Activated T-cell treated with anti-CD3 and anti-CD28 coated beads, Interleukin-2, amount 50 U/mL, for 4 hours (primary cell): ENCODE data around the gene CSNK1G1. TPM values are rescaled to one million over a fixed set of nuclear protein-coding genes. Genes with fewer than 3 reads are reported as not detected.
A peak's percentile ranks its signal among the peaks of the same experiment; 100 is the strongest.
"Not testable (repeated sequence)": the region's sequence is repeated elsewhere in the genome, so short reads cannot be mapped to it uniquely, and the experiment has no call there.

Experiments used
- ATAC-seq, 2 donors: fragments of 200-7000 bp; cut with Tn5 transposase; one replicate each; pipeline ENCODE4 v1.10.0; 2021
- DNase-seq: peaks from one replicate; pipeline ENCODE4 v3.0.0-alpha.2; 2020
- H3K27me3 Mint-ChIP-seq: one replicate; pipeline ENCODE4 v1.8.0; 2021; ENCODE audit warnings: low read depth, mixed read lengths
- H3K36me3 Mint-ChIP-seq: one replicate; pipeline ENCODE4 v1.8.0; 2022; ENCODE audit warnings: mixed read lengths; ENCODE audit not compliant: insufficient read depth
- H3K4me1 Mint-ChIP-seq: one replicate; pipeline ENCODE4 v1.8.0; 2021; ENCODE audit warnings: low read depth, mixed read lengths
- H3K4me3 Mint-ChIP-seq: one replicate; pipeline ENCODE4 v1.8.0; 2021; ENCODE audit warnings: mild to moderate bottlenecking, moderate library complexity, mixed read lengths
- H3K9me3 Mint-ChIP-seq: one replicate; pipeline ENCODE4 v1.8.0; 2021; ENCODE audit warnings: mixed read lengths
- total RNA-seq, 3 donors: library from RNA; stranded (reverse); gene quantifications; one replicate each; pipeline ENCODE4 v1.2.1, GENCODE V29; 2021

The CSNK1G1 gene
- total RNA-seq, 3 donors from 2014 or later = 24.4 to 27.4 (median 25.1) TPM

GRCh38 chr15:64225804-64226203 lies 130.2 kb downstream of the CSNK1G1 start:
- Mint-ChIP-seq H3K36me3 (peaks cover 17% of the 10 kb centered on the region), H3K27me3 (no peaks in the 10 kb centered on the region), H3K4me3 (no peak overlapping the region), H3K4me1 (peaks cover 20% of the 10 kb centered on the region), H3K9me3 (no peaks in the 10 kb centered on the region)
- no peak for ATAC-seq
- no peak for DNase-seq

DNA sequence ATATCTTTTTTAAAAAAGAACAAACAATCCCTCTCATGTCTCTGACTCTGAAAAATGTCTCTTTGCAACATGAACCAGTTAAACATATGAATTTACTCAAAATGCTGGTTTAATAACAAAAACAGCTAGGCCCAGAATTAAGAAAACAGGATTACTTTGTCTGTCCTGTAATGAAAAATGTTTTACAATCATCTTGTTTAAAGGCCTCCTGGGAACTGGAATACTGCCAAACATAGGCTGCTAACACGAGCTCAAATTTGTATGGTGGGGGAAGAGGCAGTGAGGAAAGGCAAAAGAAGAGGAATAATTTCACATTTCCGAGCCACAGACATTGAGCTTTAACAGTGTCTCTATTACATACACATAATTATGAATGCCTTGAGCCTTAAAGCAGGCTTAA lies 131.5 kb downstream of the CSNK1G1 start:
- Mint-ChIP-seq H3K4me3 (no peak overlapping the region), H3K9me3 (no peaks in the 10 kb centered on the region), H3K27me3 (no peaks in the 10 kb centered on the region), H3K36me3 (peaks cover 17% of the 10 kb centered on the region), H3K4me1 (peaks cover 20% of the 10 kb centered on the region)
- DNase-seq (no peak), ATAC-seq (no peak)

- no peaks in the 10 kb centered on the region for H3K9me3 Mint-ChIP-seq
- H3K36me3 Mint-ChIP-seq = peaks cover 17% of the 10 kb centered on the region
- ATAC-seq = no peak
- H3K4me1 Mint-ChIP-seq = peaks cover 14% of the 10 kb centered on the region
- H3K27me3 Mint-ChIP-seq = no peaks in the 10 kb centered on the region
- no peak overlapping the region for H3K4me3 Mint-ChIP-seq
- no peak for DNase-seq
These were observed 132.1 kb downstream of the CSNK1G1 start for GRCh38 chr15:64223882-64224281.

DNA sequence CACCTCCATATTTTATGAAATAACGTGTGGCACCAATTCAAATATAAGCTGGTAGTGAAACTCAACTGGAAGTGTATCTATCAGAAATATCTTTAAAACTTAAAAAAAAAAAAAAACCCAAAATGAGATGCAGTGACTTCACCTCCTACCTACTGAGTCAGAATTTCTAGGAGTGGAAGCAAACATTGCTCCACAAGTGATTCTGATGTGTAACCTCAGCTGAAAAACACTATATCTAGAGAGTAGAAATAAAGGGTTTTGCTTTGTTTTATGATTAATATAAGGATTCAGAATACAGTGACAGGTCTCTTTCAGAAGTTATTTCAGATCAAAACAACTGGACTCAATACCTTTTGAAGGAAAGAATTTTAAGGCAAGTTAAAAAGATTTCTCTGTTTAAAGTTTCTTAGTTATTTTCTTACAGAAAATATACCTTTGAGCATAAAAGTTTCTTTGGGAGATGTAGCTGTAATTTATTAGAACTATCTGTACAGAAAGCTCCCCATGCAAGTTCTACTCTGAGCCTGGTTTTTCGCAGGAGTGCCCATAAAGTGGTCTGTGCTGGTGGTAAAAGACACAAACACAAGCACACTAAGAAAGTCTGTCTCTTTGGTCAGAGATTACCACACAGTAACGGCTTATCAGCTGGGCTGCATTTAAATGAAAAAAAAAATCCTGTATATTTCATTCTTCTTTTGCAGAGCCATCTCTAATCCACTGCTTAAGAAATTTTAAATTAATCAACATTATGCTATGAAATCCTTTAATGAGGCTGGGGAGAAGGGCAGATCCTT lies 133.2 kb downstream of the CSNK1G1 start:
- ATAC-seq (peak; percentile 88), DNase-seq (no peak)
- Mint-ChIP-seq H3K4me3 (no peak overlapping the region), H3K9me3 (no peaks in the 10 kb centered on the region), H3K4me1 (peaks cover 14% of the 10 kb centered on the region), H3K36me3 (peaks cover 17% of the 10 kb centered on the region), H3K27me3 (no peaks in the 10 kb centered on the region)

- not testable (repeated sequence) for ATAC-seq, H3K27me3 Mint-ChIP-seq, DNase-seq, H3K4me3 Mint-ChIP-seq, H3K9me3 Mint-ChIP-seq
- Mint-ChIP-seq H3K4me1 (peaks cover 14% of the 10 kb centered on the region), H3K36me3 (peaks cover 14% of the 10 kb centered on the region)
These were observed 134.1 kb downstream of the CSNK1G1 start for GRCh38 chr15:64221911-64222310.

GRCh38 chr15:64217429-64217750 lies 138.6 kb downstream of the CSNK1G1 start:
- DNase-seq, H3K27me3 Mint-ChIP-seq, H3K4me1 Mint-ChIP-seq, H3K9me3 Mint-ChIP-seq, H3K4me3 Mint-ChIP-seq, ATAC-seq: not testable (repeated sequence)
- peaks cover 17% of the 10 kb centered on the region for H3K36me3 Mint-ChIP-seq

GRCh38 chr15:64216730-64217428 lies 139.1 kb downstream of the CSNK1G1 start:
- H3K27me3 Mint-ChIP-seq = no peaks in the 10 kb centered on the region
- H3K4me1 Mint-ChIP-seq = peaks cover 1% of the 10 kb centered on the region
- H3K9me3 Mint-ChIP-seq = no peaks in the 10 kb centered on the region
- ATAC-seq = no peak
- no peak overlapping the region for H3K4me3 Mint-ChIP-seq
- DNase-seq = no peak
- H3K36me3 Mint-ChIP-seq = peaks cover 15% of the 10 kb centered on the region

GRCh38 chr15:64216196-64216595 lies 139.8 kb downstream of the CSNK1G1 start:
- ATAC-seq = no peak
- Mint-ChIP-seq H3K4me1 (no peaks in the 10 kb centered on the region), H3K36me3 (peaks cover 14% of the 10 kb centered on the region), H3K9me3 (no peaks in the 10 kb centered on the region), H3K27me3 (no peaks in the 10 kb centered on the region), H3K4me3 (no peak overlapping the region)
- no peak for DNase-seq

DNA sequence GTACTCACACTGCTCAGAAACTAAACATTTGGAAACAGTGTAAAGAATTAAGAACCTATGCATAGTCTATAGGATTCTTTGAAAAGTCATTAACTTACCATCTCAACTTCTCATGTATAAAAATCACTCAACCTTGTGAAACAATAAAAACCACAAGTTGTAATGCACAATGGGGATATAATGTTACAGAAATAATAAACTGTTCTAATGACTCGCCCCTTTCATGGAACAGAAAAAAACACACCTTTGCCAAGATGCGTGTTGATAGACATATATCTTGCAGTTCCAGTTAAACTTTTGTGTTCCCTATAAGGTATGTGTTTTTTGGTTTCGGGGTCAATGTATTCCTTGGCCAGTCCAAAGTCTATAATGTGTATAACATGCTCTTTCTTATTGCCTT lies 142.3 kb downstream of the CSNK1G1 start:
- Mint-ChIP-seq H3K4me3 (no peak overlapping the region), H3K4me1 (no peaks in the 10 kb centered on the region), H3K9me3 (no peaks in the 10 kb centered on the region), H3K36me3 (peaks cover 14% of the 10 kb centered on the region), H3K27me3 (no peaks in the 10 kb centered on the region)
- DNase-seq (no peak), ATAC-seq (no peak)

- no peaks in the 10 kb centered on the region for H3K4me1 Mint-ChIP-seq
- H3K9me3 Mint-ChIP-seq = no peaks in the 10 kb centered on the region
- no peak overlapping the region for H3K4me3 Mint-ChIP-seq
- peaks cover 14% of the 10 kb centered on the region for H3K36me3 Mint-ChIP-seq
- no peaks in the 10 kb centered on the region for H3K27me3 Mint-ChIP-seq
- no peak for ATAC-seq
- no peak for DNase-seq
These were observed 144.3 kb downstream of the CSNK1G1 start for GRCh38 chr15:64211696-64212095.

GRCh38 chr15:64210371-64210770 lies 145.6 kb downstream of the CSNK1G1 start:
- DNase-seq (no peak), ATAC-seq (no peak)
- Mint-ChIP-seq H3K27me3 (no peaks in the 10 kb centered on the region), H3K36me3 (peaks cover 17% of the 10 kb centered on the region), H3K4me1 (no peaks in the 10 kb centered on the region), H3K4me3 (no peak overlapping the region), H3K9me3 (no peaks in the 10 kb centered on the region)

- peaks cover 20% of the 10 kb centered on the region for H3K36me3 Mint-ChIP-seq
- DNase-seq (no peak), ATAC-seq (no peak)
- no peaks in the 10 kb centered on the region for H3K4me1 Mint-ChIP-seq
- no peaks in the 10 kb centered on the region for H3K9me3 Mint-ChIP-seq
- H3K4me3 Mint-ChIP-seq = no peak overlapping the region
- no peaks in the 10 kb centered on the region for H3K27me3 Mint-ChIP-seq
These were observed 146.2 kb downstream of the CSNK1G1 start for GRCh38 chr15:64209680-64210334.

DNA sequence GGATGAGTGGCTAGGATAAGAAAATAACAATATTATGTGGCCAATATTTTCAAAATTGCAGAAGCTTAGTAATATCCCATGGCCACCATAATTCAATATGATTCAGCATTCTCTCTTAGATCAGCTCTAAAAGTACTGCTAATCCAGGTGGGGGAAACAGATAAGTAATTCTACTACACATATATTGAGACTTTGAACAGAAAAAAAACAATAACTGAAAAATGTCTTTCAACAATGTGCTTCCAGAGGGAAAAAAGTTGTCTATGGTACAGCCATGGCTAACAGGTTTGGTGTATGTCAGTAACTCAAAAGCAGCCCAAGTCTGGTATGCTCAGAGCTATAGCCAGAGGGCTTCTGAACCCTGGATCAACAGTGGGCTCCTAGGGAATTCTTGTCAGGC lies 150.8 kb downstream of the CSNK1G1 start:
- DNase-seq (no peak), ATAC-seq (no peak)
- H3K9me3 Mint-ChIP-seq = no peaks in the 10 kb centered on the region
- no peaks in the 10 kb centered on the region for H3K27me3 Mint-ChIP-seq
- no peaks in the 10 kb centered on the region for H3K4me1 Mint-ChIP-seq
- H3K4me3 Mint-ChIP-seq = no peak overlapping the region
- H3K36me3 Mint-ChIP-seq = peaks cover 25% of the 10 kb centered on the region

DNA sequence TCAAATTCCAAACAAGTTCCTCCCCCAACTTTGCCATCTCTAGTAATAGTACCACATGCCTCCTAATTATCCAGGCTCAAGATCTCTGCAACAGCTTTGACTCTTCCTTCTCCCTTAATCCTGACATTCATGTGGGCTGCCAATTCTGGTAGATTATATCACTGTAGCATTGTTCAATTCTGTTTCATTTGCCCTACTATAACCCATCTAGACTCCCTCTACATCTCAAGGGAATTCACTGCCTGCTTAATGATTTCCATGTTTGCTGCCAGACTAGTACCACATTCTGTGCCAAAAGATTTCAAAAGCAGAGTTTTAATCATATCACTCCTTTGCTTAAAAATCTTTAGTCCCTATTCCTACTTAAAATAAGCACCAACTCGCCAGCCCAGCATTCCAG lies 158.5 kb downstream of the CSNK1G1 start:
- DNase-seq (no peak), ATAC-seq (no peak)
- H3K4me3 Mint-ChIP-seq = no peak overlapping the region
- H3K4me1 Mint-ChIP-seq = no peaks in the 10 kb centered on the region
- no peaks in the 10 kb centered on the region for H3K27me3 Mint-ChIP-seq
- H3K36me3 Mint-ChIP-seq = peaks cover 36% of the 10 kb centered on the region
- H3K9me3 Mint-ChIP-seq = no peaks in the 10 kb centered on the region

- no peaks in the 10 kb centered on the region for H3K27me3 Mint-ChIP-seq
- no peaks in the 10 kb centered on the region for H3K9me3 Mint-ChIP-seq
- no peak overlapping the region for H3K4me3 Mint-ChIP-seq
- DNase-seq (no peak), ATAC-seq (no peak)
- H3K4me1 Mint-ChIP-seq = no peaks in the 10 kb centered on the region
- H3K36me3 Mint-ChIP-seq = peaks cover 29% of the 10 kb centered on the region
These were observed 162.0 kb downstream of the CSNK1G1 start for GRCh38 chr15:64193971-64194370.
